GM12878 (cell line): ENCODE results near the gene SLC1A7. TPM values are rescaled to one million over a fixed set of nuclear protein-coding genes. Genes with fewer than 3 reads are reported as not detected.

Experiments used
- ATAC-seq: fragments of 200-7000 bp; cut with Tn5 transposase; 3 replicates; pipeline ENCODE4 v1.9.1; 2020; ENCODE audit warnings: mild to moderate bottlenecking, moderate library complexity
- BruUV-seq: library from RNA; stranded (reverse); fragments of 400-500 nt; replicated peaks from 2 replicates; lab custom pipeline; 2021; lab: Mats Ljungman, UMichigan
- CTCF ChIA-PET: fragments of 300-600 bp; sonication (Branson Sonifier 250); formaldehyde crosslinking; extraction: SDS; loops from one replicate; lab custom pipeline; 2021; ENCODE audit warnings: inconsistent platforms; lab: Yijun Ruan, JAX
- POLR2A ChIA-PET: fragments of 350-600 bp; formaldehyde crosslinking; extraction: SDS; loops from one replicate; lab custom pipeline; 2021; ENCODE audit warnings: inconsistent platforms; lab: Charles Lee
- RAD21 ChIA-PET: fragments of 300-600 bp; sonication (Branson Sonifier 250); formaldehyde crosslinking; loops from one replicate; lab custom pipeline; 2023; ENCODE audit warnings: antibody characterized with exemption; ENCODE audit not compliant: unreplicated experiment; lab: Charles Lee
- SMC1A ChIA-PET: fragments of 300-600 bp; sonication (Branson Sonifier 250); formaldehyde crosslinking; loops from one replicate; lab custom pipeline; 2023; ENCODE audit not compliant: unreplicated experiment, uncharacterized antibody; lab: Charles Lee
- DNase-seq: peaks from one replicate; pipeline ENCODE4 v3.0.0-alpha.2; 2011; ENCODE audit warnings: low read depth, low spot score
- FAIRE-seq: peaks from 3 replicates; lab custom pipeline; 2011; peaks lifted over from hg19 to GRCh38; lab: Jason Lieb, UNC
- H2AFZ ChIP-seq: 2 replicates; pipeline ENCODE4 v1.6.0; 2011; ENCODE audit warnings: low read depth, low read length, control low read depth; ENCODE audit not compliant: control insufficient read depth
- H3K27ac ChIP-seq: 2 replicates; pipeline ENCODE4 v1.5.1; 2011; ENCODE audit warnings: control low read depth; ENCODE audit not compliant: control insufficient read depth, insufficient read depth
- H3K27me3 ChIP-seq, 2 experiments: replicated peaks in 1 of 2; 2 replicates each; pipeline versions ENCODE4 v1.6.0 to v1.6.1; 2011; ENCODE audit warnings: low read length in 1 of 2; ENCODE audit not compliant: control insufficient read depth in 2 of 2, insufficient read depth in 2 of 2
- H3K36me3 ChIP-seq, 2 experiments: 2 replicates each; pipeline ENCODE4 v1.5.1; 2011; ENCODE audit warnings: low read length in 1 of 2; ENCODE audit not compliant: control insufficient read depth in 2 of 2, insufficient read depth in 2 of 2
- H3K4me1 ChIP-seq: 2 replicates; pipeline ENCODE4 v1.6.1; 2011; ENCODE audit warnings: mild to moderate bottlenecking, low read length, moderate library complexity, mixed read lengths; ENCODE audit not compliant: control insufficient read depth, insufficient read depth
- H3K4me2 ChIP-seq: 2 replicates; pipeline ENCODE4 v1.6.0; 2011; ENCODE audit warnings: control low read depth; ENCODE audit not compliant: control insufficient read depth, insufficient read depth
- H3K4me3 ChIP-seq: fragments of 200-600 bp; sonication (generic); 2 replicates; pipeline ENCODE4 v1.5.1; 2016
- H3K79me2 ChIP-seq: 2 replicates; pipeline ENCODE4 v1.6.0; 2011; ENCODE audit warnings: low read length; ENCODE audit not compliant: control insufficient read depth, insufficient read depth
- H3K9ac ChIP-seq: 2 replicates; pipeline ENCODE4 v1.8.0; 2011; ENCODE audit warnings: low read length, control low read depth, mixed read lengths; ENCODE audit not compliant: control insufficient read depth, insufficient read depth
- H3K9me3 ChIP-seq: replicated peaks from 3 replicates; pipeline ENCODE4 v1.5.1; 2011; ENCODE audit warnings: mild to moderate bottlenecking, low read length; ENCODE audit not compliant: control insufficient read depth, insufficient read depth
- H4K20me1 ChIP-seq: 2 replicates; pipeline ENCODE4 v1.6.0; 2011; ENCODE audit not compliant: control insufficient read depth, insufficient read depth
- ATF7 ChIP-seq: fragments of 450-650 bp; IDR thresholded peaks from 2 replicates; pipeline ENCODE4 v1.6.1; 2016; ENCODE audit warnings: low read depth, mild to moderate bottlenecking
- FOS ChIP-seq: IDR thresholded peaks from 3 replicates; pipeline ENCODE4 v1.6.1; 2011; ENCODE audit warnings: borderline replicate concordance; ENCODE audit not compliant: insufficient read length; ENCODE audit errors: extremely low read depth
- IKZF1 ChIP-seq: fragments of 450-650 bp; conservative IDR thresholded peaks from 2 replicates; pipeline ENCODE4 v1.6.1; 2017; ENCODE audit warnings: antibody characterized with exemption, mild to moderate bottlenecking
- JUNB ChIP-seq: IDR thresholded peaks from 2 replicates; pipeline ENCODE4 v1.6.1; 2016; ENCODE audit warnings: antibody characterized with exemption, mild to moderate bottlenecking
- MXI1 ChIP-seq: fragments of 150-350 bp; IDR thresholded peaks from 2 replicates; pipeline ENCODE4 v1.6.1; 2011; ENCODE audit warnings: low read depth, mild to moderate bottlenecking, inconsistent platforms, low read length, improper control_type of control experiment
- NFIC ChIP-seq: IDR thresholded peaks from 2 replicates; pipeline ENCODE4 v1.6.1; 2012; ENCODE audit warnings: low read depth, mild to moderate bottlenecking, inconsistent platforms, low read length, moderate library complexity
- SMAD1 ChIP-seq: fragments of 450-650 bp; IDR thresholded peaks from 2 replicates; pipeline ENCODE4 v1.6.1; 2018; ENCODE audit warnings: mild to moderate bottlenecking, low read depth; ENCODE audit not compliant: partially characterized antibody
- STAT3 ChIP-seq: IDR thresholded peaks from 2 replicates; pipeline ENCODE4 v1.6.1; 2011; ENCODE audit warnings: low read depth, low read length, improper control_type of control experiment
- ZNF622 ChIP-seq: fragments of 450-650 bp; IDR thresholded peaks from 2 replicates; pipeline ENCODE4 v1.6.1; 2017; ENCODE audit warnings: mild to moderate bottlenecking, inconsistent platforms
- WGBS: methylation state at CpG from one replicate; pipeline ENCODE4 v1.1.6; 2016; ENCODE audit warnings: low lambda C conversion rate; ENCODE audit not compliant: insufficient replicate concordance, insufficient coverage; ENCODE audit errors: missing lambda C conversion rate; 5-methylcytosine and 5-hydroxymethylcytosine counted together
- in situ Hi-C: fragments of 300-500 bp; cut with MboI; formaldehyde crosslinking; loops from 9 replicates; pipeline ENCODE4 v1.14.3; 2018; ENCODE audit warnings: mixed read lengths
- intact Hi-C: fragments of 100-400 bp; cut with micrococcal nuclease; formaldehyde crosslinking; loops from one replicate; pipeline ENCODE4 v1.14.2; 2022; ENCODE audit not compliant: unreplicated experiment
- polyA plus RNA-seq, 11 experiments: library from polyadenylated mRNA; depleted of rRNA in 4 of 11; unstranded in 6 of 11; stranded (reverse) in 5 of 11; fragments of >200 nt; fragmentation: Nextera tagmentation in 4 of 11; fragmentation: Illumina TruSeq in 1 of 11; extraction: Ambion mirVana in 4 of 11; extraction: Trizol in 1 of 11; gene quantifications; 1 replicate in 1 of 11; 2 replicates in 10 of 11; pipeline versions ENCODE4 v1.2.1 to v1.2.3, GENCODE V29; 2011 to 2016; ENCODE audit warnings: inconsistent platforms in 2 of 11, missing spikeins in 2 of 11, low read depth in 1 of 11
- total RNA-seq, 4 experiments: library from RNA; depleted of rRNA in 3 of 4; stranded (reverse); fragments of >200 nt in 3 of 4; fragmentation: Illumina TruSeq in 1 of 4; extraction: Trizol in 1 of 4; gene quantifications; 2 replicates each; pipeline versions ENCODE4 v1.2.1 to v1.2.3, GENCODE V29; 2013 to 2021
- TF ChIP-seq, protein P1 (sequence below): fragments of 450-650 bp; formaldehyde crosslinking; IDR thresholded peaks from 2 replicates; pipeline ENCODE4 v1.4.0; 2022; ENCODE audit warnings: mild to moderate bottlenecking, moderate library complexity
- TF ChIP-seq, protein P2 (sequence below): fragments of 450-650 bp; formaldehyde crosslinking; IDR thresholded peaks from 2 replicates; pipeline ENCODE4 v1.4.0; 2020; ENCODE audit warnings: mild to moderate bottlenecking, moderate library complexity

Gene SLC1A7
- total and polyA plus RNA-seq, 10 of the 15 experiments (the other 5 are each of a cell fraction or from before 2014, with no cell fraction given), result not detected

DNA sequence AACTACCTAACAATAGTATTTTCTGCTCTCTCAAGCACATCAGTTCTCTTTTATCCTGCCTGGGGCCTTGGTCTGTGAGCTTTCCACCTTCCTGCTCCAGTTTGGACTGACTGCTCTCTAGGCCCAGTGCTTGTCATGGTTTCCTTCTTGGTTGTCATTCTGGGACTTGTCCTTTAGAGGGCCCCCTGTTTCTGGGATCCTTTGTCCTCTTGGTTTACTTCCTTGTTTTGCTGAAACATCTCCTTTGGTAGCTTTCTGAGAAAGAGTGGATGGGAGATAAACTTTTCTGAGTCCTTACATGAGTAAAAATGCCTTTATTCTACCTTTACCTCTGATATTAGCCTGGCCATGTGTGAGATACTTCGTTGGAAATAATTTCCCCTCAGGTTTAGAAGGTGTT lies 4.7 kb downstream of the SLC1A7 start (continued):
- TF ChIP-seq, protein P1, sequence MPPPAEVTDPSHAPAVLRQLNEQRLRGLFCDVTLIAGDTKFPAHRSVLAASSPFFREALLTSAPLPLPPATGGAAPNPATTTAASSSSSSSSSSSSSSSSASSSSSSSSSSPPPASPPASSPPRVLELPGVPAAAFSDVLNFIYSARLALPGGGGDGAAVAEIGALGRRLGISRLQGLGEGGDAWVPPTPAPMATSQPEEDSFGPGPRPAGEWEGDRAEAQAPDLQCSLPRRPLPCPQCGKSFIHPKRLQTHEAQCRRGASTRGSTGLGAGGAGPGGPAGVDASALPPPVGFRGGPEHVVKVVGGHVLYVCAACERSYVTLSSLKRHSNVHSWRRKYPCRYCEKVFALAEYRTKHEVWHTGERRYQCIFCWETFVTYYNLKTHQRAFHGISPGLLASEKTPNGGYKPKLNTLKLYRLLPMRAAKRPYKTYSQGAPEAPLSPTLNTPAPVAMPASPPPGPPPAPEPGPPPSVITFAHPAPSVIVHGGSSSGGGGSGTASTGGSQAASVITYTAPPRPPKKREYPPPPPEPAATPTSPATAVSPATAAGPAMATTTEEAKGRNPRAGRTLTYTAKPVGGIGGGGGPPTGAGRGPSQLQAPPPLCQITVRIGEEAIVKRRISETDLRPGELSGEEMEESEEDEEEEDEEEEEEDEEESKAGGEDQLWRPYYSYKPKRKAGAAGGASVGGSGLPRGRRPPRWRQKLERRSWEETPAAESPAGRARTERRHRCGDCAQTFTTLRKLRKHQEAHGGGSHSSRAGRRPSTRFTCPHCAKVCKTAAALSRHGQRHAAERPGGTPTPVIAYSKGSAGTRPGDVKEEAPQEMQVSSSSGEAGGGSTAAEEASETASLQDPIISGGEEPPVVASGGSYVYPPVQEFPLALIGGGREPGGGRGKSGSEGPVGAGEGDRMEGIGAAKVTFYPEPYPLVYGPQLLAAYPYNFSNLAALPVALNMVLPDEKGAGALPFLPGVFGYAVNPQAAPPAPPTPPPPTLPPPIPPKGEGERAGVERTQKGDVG (CRISPR knock-in tag), result no peak

DNA sequence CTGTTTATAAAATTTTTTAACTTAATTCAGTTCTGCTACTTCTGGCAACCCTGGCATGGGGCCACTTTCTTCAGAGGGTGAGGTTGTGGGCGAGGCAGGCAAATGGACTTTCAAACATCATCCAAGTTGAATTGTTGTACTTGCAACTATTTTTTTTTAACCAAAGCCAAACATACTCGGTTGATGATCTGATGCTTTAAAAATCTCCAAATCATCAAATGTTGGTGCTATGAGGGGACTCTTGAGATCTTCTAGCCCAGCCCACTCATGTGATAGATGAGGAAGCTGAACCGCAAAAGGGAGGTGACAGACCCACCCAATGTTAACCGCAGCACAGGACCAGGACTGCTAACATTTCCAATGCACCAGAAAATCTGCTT lies 6.7 kb downstream of the SLC1A7 start:
- ChIA-PET SMC1A (no interaction called here), CTCF (no interaction called here), POLR2A (no interaction called here), RAD21 (no interaction called here)
- intact Hi-C loops (no loop called here), in situ Hi-C loops (no loop called here)
- Histone ChIP-seq H3K36me3 (no peaks in the 10 kb centered on the region), H3K9ac (no peak overlapping the region), H3K4me2 (no peak overlapping the region), H3K4me3 (no peak overlapping the region), H3K27ac (no peak overlapping the region), H3K27me3 (no peaks in the 10 kb centered on the region; a peak in 1 of 4 replicates), H3K4me1 (no peaks in the 10 kb centered on the region), H3K9me3 (no peaks in the 10 kb centered on the region; the same call in 2 of the 3 replicates), H4K20me1 (no peaks in the 10 kb centered on the region), H2AFZ (no peak overlapping the region), H3K79me2 (no peaks in the 10 kb centered on the region)
- DNase-seq, result no peak
- TF ChIP-seq SMAD1 (no peak), ATF7 (no peak), ZNF622 (no peak), JUNB (no peak), STAT3 (no peak), NFIC (no peak), IKZF1 (no peak), MXI1 (no peak), FOS (no peak)
- TF ChIP-seq, protein P2, sequence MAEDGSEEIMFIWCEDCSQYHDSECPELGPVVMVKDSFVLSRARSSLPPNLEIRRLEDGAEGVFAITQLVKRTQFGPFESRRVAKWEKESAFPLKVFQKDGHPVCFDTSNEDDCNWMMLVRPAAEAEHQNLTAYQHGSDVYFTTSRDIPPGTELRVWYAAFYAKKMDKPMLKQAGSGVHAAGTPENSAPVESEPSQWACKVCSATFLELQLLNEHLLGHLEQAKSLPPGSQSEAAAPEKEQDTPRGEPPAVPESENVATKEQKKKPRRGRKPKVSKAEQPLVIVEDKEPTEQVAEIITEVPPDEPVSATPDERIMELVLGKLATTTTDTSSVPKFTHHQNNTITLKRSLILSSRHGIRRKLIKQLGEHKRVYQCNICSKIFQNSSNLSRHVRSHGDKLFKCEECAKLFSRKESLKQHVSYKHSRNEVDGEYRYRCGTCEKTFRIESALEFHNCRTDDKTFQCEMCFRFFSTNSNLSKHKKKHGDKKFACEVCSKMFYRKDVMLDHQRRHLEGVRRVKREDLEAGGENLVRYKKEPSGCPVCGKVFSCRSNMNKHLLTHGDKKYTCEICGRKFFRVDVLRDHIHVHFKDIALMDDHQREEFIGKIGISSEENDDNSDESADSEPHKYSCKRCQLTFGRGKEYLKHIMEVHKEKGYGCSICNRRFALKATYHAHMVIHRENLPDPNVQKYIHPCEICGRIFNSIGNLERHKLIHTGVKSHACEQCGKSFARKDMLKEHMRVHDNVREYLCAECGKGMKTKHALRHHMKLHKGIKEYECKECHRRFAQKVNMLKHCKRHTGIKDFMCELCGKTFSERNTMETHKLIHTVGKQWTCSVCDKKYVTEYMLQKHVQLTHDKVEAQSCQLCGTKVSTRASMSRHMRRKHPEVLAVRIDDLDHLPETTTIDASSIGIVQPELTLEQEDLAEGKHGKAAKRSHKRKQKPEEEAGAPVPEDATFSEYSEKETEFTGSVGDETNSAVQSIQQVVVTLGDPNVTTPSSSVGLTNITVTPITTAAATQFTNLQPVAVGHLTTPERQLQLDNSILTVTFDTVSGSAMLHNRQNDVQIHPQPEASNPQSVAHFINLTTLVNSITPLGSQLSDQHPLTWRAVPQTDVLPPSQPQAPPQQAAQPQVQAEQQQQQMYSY (CRISPR knock-in tag), result no peak
- no peak for ATAC-seq
- no peak for FAIRE-seq
- 49% methylated on average over 4 of the region's 4 CpGs for WGBS
- no TSS peak for BruUV-seq
